IPS-NIHi11 (cell line): Measurements from ENCODE around the gene TCP10L.
A peak's percentile ranks its signal among the peaks of the same experiment; 100 is the strongest.
"Not testable (repeated sequence)": the region's sequence is repeated elsewhere in the genome, so short reads cannot be mapped to it uniquely, and the experiment has no call there.

Source experiments
- DNase-seq: peaks from one replicate; pipeline ENCODE4 v3.0.0; 2012; ENCODE audit warnings: mixed read lengths, low spot score

TCP10L gene

DNA sequence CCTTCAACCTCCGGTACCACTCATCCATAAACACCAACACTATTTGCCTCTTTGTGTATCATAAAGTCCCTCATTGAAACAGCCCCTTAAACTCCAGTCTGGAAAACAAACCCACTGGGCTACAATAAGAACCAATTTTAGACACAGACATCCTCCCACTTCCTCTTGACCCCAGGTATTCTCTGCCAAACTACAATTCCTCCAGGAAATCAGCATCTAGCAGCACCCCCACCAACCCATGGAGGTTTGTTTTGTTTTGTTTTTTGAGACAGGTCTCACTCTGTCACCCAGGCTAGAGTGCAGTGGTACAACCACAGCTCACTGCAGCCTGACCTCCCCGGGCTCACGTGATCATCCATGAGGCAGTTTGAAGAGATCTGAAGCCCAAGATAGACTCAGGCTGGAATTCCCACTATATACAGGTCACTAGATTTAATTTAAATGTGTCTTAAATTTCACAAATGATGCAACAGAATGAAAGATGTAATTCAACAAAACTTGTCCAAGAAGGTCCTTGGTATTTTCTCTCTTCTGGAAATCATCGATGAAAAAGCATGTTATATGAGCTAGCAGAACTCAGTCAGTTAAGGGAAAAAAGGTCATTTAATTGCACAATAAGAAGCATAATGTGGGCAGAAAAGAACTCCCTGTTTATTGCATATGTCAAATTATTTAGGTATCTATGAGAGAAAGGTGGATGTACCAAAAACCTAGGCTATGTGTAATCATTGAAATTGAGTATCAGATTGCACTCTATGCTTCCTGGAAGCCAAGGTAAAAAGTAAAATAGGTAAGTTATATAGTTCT, 30.3 kb downstream of the TCP10L start:
- DNase-seq, result no peak

DNA sequence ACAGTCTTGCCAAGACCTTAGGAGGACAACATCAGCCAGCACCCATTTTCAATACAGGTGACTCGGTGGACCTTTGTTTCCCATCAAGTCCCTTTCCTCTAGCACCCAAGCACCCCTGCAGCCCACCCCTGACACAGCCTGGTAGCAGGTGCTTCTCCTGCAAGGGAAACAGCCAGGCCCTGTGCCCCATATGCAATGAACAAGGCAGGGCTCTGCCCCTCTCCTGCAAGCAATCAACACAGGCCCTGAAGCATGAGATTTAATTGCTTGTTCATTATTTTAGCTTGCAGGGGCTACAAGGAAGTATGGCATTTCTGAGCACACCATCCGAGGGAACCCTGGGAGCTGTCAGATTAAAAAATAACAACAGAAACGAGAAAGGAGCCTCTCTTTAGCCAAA, 35.4 kb downstream of the TCP10L start:
- DNase-seq, result no peak

- no peak for DNase-seq
Observed at GRCh38 chr21:32549440-32549839, 35.9 kb downstream of the TCP10L start.

DNA sequence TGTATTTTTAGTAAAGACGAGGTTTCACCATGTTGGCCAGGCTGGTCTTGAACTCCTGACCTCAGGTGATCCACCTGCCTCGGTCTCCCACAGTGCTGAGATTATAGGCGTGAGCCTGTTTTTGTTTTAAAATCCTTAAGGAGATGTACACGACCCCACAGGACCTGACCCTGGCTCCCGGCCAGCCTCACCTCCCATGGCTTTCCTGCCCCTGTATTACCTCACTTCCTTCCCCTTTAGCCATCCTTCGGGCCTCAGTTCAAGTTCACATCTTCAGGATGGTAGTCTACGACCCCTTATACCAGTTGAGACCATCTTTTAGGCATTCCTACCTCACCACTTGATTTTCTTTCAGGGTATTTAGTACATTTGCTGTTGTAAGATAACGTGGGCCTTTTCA, 36.3 kb downstream of the TCP10L start:
- DNase-seq, result no peak

DNA sequence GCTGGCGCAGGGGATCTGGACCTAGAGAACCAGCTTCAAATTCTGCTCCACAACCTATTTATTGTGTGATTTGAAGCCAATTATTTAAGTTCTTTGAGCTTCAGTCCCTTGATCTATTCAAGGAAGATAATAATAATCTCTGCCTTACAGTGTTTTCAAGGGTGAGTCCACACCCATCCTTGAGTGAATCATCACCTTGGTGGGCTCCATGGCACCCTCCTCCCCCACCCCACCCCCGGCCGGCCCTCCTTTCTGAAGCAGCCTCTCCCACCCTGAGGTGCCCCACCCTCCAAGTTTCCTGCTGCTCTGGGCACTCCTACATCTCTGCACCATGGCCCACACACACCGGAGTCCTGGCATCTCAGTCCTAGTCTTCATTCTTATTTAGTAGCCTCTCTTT, 38.3 kb downstream of the TCP10L start:
- no peak for DNase-seq

DNA sequence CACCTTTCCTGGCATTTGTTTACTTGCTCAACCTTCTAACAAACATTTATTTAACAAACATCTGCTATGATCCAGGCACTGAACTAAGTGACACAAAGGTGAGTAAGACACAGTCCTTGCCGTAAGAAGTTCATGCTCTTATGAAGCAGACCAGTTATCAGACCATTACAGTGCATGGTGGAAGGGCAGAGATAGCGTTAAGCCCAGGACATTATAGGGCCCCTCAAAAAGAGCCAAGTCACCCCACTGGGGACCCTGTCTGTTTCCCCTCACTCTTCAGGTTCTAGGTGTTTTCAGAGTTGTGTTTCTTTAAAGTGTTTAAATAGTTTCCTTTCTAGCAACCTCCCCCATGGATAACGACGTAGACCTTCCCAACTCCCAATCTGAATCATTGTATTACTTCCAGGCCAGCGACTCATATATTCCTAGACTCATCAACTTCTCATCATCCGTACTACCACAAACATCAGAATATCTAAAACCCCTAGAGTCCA, 39.3 kb downstream of the TCP10L start:
- no peak for DNase-seq

GRCh38 chr21:32544697-32545096, 40.6 kb downstream of the TCP10L start:
- no peak for DNase-seq

DNA sequence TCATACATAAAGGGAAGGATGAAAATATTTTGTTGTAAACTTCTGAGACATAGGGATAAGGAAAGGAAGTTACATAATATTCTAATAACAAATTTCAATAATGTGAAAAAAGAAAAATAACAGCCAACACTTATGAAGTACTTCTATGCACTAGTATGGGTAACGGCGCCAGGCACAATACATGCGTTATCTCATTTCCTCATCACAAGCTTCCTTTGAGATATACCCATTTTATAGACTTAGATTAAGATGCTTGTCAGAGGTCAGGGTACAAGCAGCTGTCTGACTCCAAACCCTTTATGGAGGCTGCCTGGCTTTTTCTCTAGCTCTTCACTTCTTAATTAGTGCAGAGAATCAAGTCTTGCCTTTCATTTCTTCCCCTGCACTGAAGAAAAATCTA, 41.3 kb downstream of the TCP10L start:
- DNase-seq, result no peak

DNA sequence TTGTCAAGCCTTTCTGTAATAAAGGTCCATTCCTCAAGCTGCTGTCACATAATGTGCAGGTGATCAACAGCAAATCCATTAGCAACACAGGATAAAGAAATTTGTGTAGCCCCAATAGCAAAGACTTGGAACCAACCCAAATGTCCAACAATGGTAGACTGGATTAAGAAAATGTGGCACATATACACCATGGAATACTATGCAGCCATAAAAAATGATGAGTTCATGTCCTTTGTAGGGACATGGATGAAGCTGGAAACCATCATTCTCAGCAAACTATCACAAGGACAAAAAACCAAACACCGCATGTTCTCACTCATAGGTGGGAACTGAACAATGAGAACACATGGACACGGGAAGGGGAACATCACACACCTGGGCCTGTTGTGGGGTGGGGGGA, 42.3 kb downstream of the TCP10L start:
- DNase-seq, result not testable (repeated sequence)

GRCh38 chr21:32539378-32539777, 45.9 kb downstream of the TCP10L start:
- DNase-seq, result no peak

GRCh38 chr21:32538147-32538792, 47.1 kb downstream of the TCP10L start:
- DNase-seq, result no peak

DNA sequence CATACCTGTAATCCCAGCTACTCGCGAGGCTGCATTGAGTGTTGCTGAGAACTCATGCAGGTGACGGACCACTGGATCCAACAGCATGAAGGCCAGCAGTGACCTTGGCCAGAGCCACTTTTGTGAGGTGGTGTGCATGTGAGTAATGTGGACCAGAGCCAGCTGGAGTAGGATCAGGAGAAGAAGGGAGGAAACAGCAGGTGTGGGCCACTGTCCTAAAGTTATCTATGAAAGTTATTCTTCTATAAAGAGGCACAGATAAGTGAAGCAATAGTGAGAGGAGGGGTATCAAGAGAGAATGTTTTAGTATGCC, 47.8 kb downstream of the TCP10L start:
- no peak for DNase-seq

DNA sequence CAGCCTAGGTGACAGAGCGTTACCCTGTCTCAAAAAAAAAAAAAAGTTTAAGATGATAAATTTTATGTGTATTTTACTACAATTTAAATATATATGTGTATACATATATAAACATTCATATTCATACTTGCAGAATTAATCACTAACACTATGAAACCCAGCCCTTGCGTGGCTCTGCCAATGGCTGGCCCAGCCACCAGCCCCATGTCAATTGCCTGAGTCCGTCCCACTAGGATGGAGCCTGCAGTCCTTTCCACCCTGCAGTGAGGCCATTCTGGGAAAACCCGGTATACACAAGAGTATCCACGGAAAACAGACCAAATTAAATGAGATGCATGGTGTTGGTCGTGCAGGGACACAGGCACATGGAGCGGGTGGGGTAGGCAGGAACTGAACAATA, 49.7 kb downstream of the TCP10L start:
- no peak for DNase-seq

- DNase-seq, result no peak
Observed at GRCh38 chr21:32534113-32534512, 51.2 kb downstream of the TCP10L start.

DNA sequence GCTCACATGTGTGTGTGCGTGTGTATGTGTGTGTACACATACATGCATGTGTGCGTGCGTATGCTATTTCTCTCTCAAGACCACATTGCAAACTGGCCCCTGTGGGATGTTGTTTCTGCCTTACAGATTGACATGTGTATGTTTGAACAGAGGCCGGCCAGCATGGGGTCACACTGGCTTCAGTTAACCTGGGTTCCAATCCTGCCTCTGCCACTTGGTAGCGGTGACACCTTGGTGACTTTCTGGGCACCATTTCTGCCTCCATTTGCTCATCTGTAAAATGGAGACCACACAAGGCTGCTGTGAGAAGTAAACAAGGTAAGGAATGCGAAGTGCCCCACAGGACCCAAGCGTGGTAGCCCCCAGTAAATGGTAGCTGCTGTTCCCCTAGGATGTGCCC, 51.7 kb downstream of the TCP10L start:
- DNase-seq, result no peak

DNA sequence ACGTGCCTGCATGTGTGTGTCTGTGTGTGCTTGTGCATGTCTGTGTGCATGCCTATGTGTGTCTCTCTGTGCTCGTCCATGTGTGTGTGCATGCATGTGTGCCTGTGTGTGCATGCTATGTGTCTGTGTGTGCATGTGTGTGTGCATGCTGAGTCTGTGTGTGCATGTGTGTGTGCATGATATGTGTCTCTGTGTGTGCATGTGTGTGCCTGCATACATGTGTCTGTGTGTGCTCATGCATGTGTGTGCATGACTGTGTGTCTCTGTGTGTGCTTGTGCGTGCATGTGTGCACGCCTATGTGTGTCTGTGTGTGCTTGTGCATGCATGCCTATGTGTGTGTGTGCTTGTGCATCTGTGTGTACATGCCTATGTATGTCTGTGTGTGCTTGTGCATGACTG, 52.3 kb downstream of the TCP10L start:
- DNase-seq, result no peak

GRCh38 chr21:32532636-32533035, 52.7 kb downstream of the TCP10L start:
- DNase-seq, result peak; percentile 4

GRCh38 chr21:32531561-32531960, 53.8 kb downstream of the TCP10L start:
- DNase-seq, result not testable (repeated sequence)

- not testable (repeated sequence) for DNase-seq
Observed at GRCh38 chr21:32530809-32531208, 54.5 kb downstream of the TCP10L start.

- DNase-seq, result no peak
Observed at GRCh38 chr21:32529679-32530078, 55.6 kb downstream of the TCP10L start.

- peak; percentile 34 for DNase-seq
Observed at GRCh38 chr21:32525282-32525681, 60.0 kb downstream of the TCP10L start.

DNA sequence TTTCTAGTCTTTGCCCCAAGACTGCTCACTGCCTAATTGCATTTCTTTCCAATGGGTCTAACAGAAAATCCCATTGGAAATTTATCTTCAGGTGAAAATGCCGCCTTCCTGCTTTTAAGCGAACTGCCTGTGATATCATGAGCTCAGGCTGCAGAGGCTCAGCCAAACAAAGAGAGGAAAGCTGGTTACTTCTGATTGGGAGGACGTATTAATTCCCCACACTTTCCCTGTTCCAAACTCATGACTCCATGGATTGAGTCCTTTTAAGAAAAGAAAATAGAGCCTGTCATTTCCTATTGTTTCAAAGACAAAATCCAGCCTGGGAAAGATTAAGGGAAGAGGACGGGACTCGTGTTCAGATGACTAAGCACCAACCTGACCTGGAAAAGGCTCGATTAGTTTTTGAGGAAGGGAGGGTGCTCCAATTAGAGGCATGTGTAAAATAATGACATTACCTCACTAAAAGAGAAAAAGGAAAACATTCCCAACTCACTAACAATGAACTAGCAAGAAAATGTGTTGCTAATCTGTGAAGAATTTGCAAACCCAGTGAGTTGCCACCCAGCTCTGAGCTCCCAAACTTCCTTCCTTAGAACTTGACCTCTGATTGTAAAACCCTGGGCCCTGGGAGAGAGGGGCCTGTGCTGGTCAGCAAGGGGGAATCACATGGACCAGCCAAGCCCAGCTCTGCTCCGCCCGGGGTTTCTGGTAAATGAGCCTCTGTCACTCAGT, 61.2 kb downstream of the TCP10L start:
- no peak for DNase-seq
